ENCODE data around the gene ALG10B.
A peak's percentile ranks its signal among the peaks of the same experiment; 100 is the strongest.
"Not testable (repeated sequence)": the region's sequence is repeated elsewhere in the genome, so short reads cannot be mapped to it uniquely, and the experiment has no call there.

ALG10B gene, protein sequence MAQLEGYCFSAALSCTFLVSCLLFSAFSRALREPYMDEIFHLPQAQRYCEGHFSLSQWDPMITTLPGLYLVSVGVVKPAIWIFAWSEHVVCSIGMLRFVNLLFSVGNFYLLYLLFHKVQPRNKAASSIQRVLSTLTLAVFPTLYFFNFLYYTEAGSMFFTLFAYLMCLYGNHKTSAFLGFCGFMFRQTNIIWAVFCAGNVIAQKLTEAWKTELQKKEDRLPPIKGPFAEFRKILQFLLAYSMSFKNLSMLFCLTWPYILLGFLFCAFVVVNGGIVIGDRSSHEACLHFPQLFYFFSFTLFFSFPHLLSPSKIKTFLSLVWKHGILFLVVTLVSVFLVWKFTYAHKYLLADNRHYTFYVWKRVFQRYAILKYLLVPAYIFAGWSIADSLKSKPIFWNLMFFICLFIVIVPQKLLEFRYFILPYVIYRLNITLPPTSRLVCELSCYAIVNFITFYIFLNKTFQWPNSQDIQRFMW

DNA sequence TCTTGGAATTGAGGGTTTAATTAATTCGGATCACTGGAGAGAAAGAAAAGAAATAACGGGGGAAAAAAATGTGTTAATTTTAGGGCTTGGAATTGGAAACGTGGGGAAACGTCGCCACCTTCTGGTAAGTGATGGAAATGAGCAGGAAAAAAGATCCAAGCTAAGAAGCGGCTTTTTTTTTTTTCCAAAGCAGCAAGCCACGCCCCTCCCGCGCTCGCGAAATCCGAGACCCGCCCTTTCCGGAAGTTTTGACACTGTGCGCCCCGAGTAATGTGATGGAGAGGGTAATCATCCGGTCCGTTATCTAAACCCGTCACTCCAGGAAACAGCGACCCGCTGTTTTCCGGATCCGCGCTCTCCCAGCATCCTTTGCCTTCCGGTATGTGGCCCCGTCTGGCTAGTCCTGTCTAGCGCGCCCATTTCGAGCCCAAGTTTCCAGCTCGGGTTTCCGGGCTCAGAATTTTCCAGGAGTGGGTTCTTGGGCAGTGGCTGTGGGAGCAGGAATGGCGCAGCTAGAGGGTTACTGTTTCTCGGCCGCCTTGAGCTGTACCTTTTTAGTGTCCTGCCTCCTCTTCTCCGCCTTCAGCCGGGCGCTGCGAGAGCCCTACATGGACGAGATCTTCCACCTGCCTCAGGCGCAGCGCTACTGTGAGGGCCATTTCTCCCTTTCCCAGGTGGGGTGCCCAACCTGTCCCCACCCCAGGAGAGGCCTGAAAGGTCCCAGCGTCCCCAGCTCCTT is at the start of gene ALG10B:
Gene ALG10B (plus strand): TSS at position 384 of the 739 bp plus-strand sequence. CDS start 120 bp downstream, at position 504.
- DNase-seq (ENCODE audit: low spot score) = peak; percentile 96

DNA sequence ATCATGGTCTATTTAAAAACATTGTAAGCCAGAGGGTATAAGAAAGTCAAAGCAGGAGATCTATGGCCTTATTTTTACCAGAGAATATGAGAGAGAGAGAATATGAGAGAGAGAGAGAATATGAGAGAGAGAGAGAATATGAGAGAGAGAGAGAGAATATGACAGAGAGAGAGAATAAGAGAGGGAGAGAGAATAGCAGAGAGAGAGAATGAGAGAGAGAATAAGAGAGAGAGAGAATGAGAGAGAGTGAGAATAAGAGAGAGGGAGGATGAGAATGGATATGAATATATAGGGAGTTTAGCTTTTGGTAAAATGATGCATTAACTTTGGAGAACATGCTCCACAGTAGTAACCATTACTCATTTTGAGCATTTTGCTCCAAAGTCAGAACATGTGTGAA is 48.0 kb upstream of the ALG10B start:
- DNase-seq (ENCODE audit: low spot score) = no peak

DNA sequence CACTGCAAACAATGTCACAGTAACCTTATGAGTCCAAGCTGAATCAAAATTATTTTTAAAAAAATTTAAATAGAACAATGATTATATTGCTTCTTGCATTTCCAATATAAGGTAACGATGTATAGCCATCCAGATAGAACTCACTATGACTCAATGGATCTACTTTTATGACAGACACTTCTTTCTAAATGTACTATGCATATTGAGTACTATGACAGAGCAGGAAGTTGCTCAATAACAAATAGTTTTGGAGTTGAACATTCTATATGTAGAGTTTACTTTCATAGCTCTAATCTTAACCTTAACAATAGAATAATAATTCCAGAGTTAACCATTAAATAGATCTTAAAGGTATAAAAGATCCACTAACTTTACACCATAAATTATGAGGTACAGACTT is 46.7 kb upstream of the ALG10B start:
- DNase-seq (ENCODE audit: low spot score) = no peak

DNA sequence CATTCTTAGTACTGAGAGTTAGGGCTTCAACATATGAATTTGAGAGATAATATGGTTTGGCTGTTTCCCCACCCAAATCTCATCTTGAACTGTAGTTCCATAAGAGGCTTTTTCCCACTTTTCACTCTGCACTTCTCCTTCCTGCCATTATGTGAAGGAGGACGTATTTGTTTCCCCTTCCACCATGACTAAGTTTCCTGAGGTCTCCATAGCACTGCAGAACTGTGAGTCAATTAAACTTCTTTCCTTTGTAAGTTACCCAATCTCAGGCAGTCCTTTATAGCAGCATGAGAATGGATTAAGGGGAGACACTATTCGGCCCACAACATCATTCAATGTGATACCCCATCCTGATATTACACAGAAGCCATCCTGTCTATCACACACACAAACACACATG is 36.8 kb upstream of the ALG10B start:
- DNase-seq (ENCODE audit: low spot score) = no peak

DNA sequence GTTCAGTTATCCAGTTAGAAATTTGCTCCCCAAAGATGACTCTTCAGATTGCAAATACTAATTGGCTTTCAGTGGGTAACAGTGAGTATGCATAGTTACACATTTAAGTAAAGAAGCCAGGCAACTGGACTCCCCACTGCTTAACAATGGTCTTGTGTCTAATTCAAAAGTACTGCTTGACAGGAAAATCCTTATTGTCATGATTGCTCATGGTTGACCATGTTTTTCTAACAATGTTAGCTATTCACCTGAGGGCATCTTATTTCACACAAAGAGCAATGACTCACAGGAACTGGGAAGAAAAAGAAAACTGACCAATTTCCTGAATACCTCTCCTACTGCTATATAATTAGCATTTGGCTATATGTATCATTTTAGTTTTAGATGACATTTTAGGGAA is 33.7 kb upstream of the ALG10B start:
- no peak for DNase-seq (ENCODE audit: low spot score)

DNA sequence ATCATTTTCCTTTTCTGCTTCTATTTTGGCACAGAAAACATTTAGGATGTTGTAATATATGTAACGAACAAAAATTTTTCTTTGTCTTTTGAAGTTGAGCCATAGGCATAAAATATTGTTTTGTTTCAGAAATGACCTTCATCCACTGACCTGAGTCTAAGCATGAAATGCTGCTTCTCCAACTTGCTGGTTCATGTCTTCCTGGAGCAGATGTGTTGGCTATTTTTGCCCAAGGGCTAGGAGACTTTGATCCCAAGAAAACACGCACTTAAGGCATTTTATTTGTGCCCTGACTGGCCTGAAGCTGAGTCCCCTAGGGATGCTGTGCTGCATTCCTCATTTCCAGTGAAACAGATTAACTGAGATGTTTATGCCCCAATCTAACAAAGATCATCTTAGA is 27.2 kb upstream of the ALG10B start:
- DNase-seq (ENCODE audit: low spot score) = no peak

DNA sequence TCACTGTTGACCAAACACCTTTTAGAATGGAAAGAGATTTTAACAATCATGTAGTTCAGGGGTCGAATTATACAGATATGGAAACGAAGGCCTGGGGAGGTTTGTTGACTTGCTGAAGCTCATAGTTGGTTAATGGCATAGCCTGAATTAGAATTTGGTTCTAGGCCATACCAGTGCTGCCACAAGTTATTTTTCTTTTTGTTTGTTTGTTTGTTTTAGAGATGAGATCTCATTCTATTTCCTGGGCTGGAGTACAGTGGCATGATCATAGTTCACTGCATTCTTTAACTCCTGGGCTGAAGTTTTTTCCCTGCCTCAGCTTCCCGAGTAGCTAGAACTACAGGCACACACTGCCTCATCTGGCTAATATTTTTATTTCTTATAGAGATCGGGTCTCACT is 25.4 kb upstream of the ALG10B start:
- DNase-seq (ENCODE audit: low spot score) = no peak

DNA sequence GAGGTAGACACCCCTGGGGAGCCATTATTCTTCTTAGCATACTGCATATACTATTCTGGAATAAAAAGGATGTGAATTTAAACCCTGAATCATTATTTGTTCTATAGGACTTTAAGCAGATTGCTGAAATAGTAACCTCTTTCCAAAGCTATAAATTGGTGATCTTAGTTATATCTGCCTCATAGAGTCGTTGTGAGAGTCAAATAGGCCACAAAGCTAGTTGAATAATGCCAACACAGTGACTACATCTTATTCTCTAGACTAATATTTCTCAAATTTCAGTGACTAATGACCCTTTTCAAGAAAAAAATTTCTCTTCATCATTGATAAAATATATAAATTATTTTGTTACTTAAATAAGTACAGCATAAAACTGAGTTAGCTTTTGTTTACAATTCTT is 13.6 kb upstream of the ALG10B start:
- not testable (repeated sequence) for DNase-seq (ENCODE audit: low spot score)

DNA sequence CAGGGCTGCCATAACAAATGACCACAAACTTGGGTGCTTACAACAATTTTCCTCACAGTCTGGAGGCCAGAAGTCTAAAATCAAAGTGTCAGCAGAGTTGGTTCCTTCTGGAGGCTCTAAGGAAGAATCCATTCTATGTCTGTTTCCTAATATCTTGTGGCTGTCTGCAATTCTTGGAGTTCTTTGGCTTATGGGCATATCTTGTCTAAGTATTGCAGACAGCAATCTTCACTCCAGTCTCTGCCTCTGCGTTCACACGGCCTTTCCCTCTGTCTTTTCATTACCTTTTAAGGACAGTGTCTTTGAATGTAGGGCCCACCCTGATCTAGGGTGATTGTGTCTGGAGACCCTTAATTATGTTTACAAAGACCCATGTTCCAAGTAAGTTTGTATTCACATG is 5.4 kb downstream of the ALG10B start:
- DNase-seq (ENCODE audit: low spot score) = not testable (repeated sequence)

DNA sequence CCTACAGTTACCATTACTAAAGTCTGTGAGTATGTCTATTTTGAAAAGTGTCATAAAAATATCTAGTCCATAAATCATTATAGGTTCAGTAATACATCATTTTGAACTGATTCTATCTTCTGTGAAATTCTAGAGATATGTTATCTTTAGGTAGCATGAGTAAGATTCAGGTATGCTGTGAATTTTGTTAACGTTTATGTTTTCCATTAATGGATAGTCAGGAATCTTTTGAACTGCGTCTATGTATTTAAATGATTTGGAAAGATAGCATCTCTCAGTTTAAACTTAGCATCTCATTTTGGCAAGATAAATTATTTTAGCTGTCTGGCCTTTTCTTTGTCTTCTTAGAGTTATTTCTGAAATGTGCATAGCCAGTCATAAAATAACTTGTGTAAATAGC is 8.3 kb downstream of the ALG10B start:
- no peak for DNase-seq (ENCODE audit: low spot score)

DNA sequence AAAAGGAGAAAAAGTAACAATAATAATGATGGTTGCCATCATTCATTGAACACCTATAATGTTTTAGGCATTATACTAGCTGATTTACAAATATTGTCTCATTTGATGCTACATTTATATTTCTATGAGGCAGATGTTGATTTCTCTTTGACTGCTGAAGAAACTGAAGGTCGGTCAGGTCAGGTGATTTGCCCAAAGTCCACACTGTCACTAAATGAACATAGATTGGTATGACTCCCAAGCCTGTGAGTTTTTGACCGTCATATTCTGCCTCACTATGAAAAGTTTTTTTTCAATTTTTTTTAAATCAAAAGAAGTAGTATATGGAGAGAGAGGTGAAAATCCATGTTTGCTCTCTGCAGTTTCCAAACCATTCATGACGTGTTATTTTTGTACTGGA is 10.8 kb downstream of the ALG10B start:
- DNase-seq (ENCODE audit: low spot score) = no peak

DNA sequence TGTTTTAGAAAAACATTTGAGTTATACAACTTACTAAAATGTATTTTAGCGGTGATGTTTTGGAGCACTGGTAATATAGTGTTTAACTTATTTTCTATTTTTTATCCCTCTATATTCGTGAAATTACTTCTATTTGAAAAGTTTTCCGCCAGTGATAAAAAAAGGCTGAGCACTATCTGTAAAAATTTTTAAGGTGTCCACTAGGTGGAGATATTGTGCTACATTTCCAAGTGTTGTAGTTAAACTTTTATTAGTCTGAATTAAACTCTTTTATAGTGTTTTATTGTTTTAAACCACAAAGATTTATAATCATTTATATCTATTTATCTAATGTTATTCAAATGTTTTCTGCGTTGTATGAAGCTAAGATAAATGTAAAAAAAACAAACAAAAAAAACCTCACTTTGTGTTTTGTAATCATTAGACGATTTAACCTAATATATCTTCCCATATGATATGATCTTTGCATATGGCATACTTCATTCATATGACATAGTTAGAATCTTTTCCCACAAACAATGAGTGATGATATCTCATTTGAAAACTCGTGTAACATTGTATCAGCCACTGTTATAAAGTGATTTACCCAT is 11.8 kb downstream of the ALG10B start:
- peak; percentile 57 for DNase-seq (ENCODE audit: low spot score)

DNA sequence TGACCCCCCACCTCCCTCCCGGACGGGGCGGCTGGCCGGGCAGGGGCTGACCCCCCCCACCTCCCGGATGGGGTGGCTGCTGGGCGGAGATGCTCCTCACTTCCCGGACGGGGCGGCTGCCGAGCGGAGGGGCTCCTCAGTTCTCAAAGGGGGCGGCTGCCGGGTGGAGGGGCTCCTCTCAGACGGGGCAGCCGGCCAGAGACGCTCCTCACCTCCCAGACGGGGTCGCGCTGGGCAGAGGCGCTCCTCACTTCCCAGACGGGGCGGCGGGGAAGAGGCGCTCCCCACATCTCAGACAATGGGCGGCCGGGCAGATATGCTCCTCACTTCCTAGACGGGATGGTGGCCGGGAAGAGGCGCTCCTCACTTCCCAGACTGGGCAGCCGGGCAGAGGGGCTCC is 13.8 kb downstream of the ALG10B start:
- not testable (repeated sequence) for DNase-seq (ENCODE audit: low spot score)

DNA sequence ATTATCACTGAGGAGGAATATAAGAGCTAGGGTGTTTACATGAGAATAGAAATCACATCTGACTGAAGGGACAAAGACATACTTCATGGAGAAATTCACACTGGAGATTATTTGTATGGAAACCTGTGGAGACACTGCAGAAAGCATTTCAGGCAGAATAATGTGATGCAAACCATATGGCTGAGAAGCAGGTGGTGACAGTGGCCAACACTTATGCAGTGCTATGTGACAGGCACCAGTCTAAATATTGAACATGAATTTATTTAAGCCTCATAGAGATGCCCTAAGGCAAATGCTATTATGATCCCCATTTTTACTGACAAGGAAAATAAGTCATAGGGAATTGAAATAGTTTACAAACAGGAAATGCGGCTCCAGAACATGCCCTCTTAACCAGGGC is 16.2 kb downstream of the ALG10B start:
- DNase-seq (ENCODE audit: low spot score) = no peak

DNA sequence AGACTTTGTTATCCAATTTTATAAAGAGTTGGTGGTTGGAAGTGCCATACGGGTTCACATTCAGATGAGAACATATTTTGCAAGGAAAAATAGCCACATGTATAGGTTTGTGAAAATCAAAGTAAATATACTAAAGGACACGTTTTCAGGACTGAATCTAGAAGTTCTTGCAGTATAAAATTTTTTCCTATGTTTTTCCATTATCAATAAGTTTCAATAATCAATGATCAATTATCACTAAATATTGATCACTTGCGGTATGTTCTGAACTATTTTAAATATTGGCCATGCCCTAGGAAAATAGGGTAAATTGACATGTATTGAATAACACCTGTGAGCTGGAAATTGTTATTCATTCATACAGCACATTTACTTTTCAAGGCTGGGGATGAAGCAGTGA is 25.9 kb downstream of the ALG10B start:
- DNase-seq (ENCODE audit: low spot score) = no peak

DNA sequence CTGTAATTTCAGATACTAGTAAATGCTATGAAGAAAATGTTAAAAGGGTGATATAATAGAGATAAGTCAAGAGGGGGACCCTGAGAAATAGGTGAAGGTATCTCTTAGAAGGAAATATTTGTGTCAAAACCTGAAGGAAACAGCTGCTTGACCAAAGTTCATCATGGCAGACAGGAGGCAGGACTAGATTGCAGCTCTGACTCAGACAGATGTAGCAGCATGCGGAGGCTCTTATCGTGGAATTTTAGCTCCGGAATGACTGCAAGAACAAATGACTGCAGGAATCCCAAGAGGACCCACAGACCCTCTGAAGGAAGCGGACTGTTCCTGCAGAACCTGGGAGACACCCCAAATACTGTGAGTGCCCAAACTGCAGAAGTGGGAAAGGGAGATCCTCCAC is 26.7 kb downstream of the ALG10B start:
- DNase-seq (ENCODE audit: low spot score) = not testable (repeated sequence)

DNA sequence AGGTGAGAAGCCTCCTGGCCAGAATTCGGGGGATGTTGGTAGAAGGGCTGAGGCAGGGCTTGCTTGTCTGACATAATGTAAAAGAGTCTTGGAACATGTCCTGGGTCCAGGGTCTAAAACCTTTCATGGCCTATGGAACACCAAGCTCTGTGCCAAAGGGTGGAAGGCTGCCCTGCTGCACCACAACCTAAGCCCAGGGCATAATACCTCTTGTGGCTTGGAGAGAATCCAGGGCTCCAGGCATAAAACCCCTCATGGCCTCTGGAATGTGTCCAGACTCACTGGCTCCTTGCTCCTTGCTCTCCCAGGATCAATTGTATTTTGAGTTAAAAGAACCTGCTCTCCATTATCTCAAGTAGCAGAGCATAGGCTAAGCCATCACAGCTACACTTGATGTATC is 27.3 kb downstream of the ALG10B start:
- DNase-seq (ENCODE audit: low spot score) = not testable (repeated sequence)

DNA sequence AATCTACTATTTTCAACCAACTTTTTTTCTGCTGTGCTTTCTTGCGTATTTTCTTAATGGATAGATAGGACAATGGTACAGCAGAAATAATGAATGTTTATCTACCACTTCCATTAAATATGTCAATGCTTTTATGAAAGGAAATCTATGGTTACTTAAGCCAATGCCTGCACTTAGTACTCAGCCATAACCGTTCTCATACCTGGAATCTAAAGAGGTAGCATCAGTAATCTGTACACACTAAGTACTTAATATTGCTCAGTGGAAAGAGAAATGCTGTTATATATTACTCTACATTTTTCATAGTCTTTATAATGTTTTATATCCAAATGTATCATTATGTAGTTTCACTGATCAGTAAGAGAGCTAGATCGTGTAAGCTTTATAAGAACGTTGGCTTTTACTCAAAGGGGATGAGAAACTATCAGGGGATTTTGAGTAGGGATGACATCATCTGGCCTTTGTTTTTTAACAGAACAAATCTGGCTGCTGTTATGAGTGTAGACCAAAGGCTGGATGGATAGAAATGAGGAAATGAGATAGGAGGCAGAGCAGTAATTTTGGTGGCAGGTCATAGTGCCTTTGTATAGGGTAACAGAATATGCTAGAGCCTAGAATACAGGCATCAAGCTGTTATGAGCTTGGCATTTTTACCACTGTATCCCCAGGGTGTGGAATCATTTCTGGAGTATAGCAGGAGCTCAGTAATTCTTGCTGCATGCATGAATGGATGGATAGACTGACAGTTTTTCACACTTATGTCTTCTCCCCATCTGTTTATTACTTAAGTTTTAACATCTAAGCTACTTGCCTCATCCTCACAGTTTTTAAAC is 34.0 kb downstream of the ALG10B start:
- no peak for DNase-seq (ENCODE audit: low spot score)

DNA sequence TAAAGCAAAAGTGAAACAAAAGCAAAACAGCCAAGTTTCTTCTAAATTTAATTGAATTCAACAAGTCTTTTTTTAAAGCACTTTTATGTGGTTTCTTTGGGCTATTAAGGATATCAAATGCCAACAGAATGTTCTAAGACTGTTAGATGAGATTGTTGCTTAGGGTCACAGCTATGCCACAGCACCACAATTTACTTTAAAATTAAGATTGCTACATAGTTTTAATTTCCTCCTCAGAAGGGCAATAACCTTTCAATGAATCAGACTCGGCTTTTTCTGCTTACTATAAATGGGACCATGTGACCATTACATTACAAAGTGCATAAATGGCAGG is 34.6 kb downstream of the ALG10B start:
- DNase-seq (ENCODE audit: low spot score) = not testable (repeated sequence)

DNA sequence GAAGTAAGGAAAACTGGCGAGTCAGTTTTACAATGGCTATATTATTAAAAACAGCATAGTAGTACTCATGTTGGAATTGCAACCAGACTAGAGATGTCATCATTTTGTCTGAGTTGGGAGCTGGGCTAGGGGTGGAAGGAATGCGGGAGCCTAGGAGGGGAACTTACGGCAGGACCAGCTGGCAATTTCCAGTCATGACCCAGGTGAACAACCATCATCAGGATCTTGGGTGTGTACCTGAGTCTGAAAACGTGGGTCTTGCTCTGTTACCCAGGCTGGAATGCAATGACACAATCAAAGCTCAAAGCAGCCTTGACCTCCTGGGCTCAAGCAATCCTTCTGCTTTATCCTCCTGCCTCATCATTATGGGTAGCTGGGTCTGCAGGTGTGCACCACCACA is 50.9 kb downstream of the ALG10B start:
- DNase-seq (ENCODE audit: low spot score) = no peak

DNA sequence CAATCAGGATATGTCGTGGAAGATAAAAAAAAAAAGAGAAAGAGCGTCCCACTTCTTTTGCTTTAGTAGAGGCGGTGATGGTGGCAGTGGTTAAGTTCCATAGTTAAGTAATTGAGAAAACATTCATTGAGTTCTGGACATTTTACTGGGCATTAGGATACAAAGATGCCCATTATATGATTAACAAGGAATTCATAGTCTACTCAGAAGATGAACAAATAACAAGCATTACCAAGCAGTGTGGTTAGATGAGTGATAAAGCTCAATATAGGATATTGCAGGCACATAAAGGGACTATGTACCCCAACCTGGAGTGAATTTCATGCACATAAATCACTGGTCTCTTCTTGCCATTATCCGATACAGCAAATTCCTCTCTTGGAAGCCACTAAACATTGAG is 53.7 kb downstream of the ALG10B start:
- DNase-seq (ENCODE audit: low spot score) = no peak

DNA sequence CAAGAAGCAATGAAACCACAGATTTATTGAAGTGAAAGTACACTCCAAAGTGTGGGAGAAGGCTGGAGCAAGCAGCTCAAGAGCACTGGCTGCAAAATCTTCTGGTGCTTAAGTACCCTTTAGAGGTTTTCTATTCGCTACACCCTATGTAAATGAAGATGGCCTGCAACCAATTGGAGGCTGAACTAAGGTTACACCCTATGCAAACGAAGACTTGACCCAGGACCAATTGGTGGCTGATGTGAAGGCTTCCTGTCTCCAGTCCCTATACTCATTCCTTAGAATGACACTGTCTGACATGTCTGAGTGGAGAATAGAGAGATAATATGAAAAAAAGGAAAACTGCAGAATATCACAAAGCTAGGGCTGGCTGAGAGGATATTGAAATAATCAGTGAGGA is 57.2 kb downstream of the ALG10B start:
- DNase-seq (ENCODE audit: low spot score) = no peak
